Measurements from ENCODE around the gene L2HGDH.
"Not testable (repeated sequence)": the region's sequence is repeated elsewhere in the genome, so short reads cannot be mapped to it uniquely, and the experiment has no call there.

The L2HGDH gene

GRCh38 chr14:50311972-50312733 lies at the start of gene L2HGDH, which contains the start of gene DMAC2L:
Gene L2HGDH (minus strand): TSS chr14:50312229. CDS start chr14:50312150, 79 bp downstream.
Gene DMAC2L (plus strand): TSS chr14:50312324. CDS start chr14:50321488, 9,164 bp downstream.
- DNase-seq = peak; percentile 93

DNA sequence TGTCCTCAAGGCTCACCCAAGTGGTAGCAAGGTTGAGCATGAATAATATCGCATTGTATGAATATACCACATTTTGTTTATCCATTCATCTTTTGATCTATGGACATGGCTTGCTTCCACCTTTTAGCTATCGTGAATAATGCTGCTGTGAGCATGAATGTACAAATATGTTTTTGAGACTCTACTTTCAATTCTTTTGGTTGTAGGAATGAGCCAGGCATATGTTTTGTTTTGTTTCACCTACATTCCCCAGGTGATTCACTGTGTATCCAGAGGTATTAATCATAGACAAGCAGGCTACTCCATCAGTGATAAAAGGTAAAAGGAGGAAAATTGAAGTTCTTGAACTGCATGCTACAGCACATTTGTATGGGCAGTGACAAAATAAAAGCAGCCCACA lies 48.8 kb upstream of the L2HGDH start:
- no peak for DNase-seq

- no peak for DNase-seq
Observed at GRCh38 chr14:50360093-50360492, 48.1 kb upstream of the L2HGDH start.

- no peak for DNase-seq
Observed at GRCh38 chr14:50359631-50360030, 47.6 kb upstream of the L2HGDH start.

DNA sequence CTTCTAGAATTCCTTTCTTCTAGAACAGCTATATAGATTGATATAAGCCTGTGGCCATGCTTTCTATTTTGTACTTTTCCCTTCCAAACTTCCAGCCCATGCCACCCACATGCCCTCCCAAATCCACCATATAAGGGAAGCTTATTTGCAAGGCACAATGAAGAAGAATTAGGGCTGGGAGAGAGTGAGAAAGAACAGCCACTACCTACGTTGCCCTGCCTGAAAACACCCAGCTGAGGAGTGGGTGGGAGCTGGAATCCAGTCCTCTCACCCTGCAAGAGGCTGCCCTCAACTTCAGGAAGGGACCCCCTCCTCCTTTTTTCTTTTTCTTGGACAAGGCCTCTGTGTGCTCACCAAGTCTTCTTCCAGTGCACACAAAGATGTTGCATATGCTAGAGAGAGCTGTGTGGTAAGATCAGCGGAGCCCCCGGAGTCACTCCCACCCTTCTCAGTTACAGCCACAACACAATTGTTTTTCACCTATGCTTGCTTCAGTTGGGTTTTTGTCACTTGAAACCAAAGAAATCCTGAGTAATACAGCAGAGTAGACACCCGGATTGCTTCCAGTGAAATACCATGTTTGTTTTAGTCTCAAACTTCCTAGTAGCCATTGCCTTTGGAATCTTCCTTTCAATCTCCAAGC lies 45.8 kb upstream of the L2HGDH start:
- DNase-seq = no peak

GRCh38 chr14:50357124-50357523 lies 45.1 kb upstream of the L2HGDH start:
- no peak for DNase-seq

GRCh38 chr14:50356283-50356682 lies 44.3 kb upstream of the L2HGDH start:
- DNase-seq = not testable (repeated sequence)

DNA sequence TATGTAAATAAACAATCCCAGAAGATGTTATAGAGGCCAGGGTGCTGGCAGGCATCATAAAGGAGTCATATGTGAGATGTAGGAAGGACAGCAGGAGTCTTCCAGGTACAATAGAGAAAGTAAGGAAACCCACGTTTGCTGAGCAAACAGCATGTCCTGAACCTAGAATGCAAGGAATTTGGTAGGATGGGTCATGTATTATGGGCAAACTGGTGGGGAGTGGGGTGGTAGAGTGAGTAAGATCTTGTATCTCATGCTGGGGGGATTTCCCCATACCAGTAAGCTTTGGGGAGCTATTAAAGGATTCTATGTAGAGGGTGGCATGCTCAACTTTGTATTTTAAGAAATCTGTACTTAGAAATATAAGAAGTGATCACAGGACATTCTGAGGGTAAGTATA lies 43.7 kb upstream of the L2HGDH start:
- DNase-seq = no peak

DNA sequence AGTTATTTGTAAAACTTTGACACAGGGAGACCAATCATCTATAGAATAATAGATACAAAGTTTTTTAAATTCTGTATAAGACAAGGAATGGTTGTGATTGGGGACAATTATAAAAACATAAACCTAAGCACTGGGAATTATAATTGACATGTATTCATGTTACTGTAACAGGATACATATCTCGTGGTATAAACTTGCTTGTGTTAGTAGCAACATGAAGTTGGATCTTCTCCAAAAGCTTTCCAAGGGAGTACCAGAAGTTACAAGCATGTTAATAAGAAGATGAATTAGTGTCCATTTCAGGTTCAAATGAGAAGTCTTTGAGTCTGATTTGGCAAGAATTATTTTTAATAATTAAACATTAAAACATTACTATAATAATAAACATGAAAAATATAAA lies 42.5 kb upstream of the L2HGDH start:
- no peak for DNase-seq

DNA sequence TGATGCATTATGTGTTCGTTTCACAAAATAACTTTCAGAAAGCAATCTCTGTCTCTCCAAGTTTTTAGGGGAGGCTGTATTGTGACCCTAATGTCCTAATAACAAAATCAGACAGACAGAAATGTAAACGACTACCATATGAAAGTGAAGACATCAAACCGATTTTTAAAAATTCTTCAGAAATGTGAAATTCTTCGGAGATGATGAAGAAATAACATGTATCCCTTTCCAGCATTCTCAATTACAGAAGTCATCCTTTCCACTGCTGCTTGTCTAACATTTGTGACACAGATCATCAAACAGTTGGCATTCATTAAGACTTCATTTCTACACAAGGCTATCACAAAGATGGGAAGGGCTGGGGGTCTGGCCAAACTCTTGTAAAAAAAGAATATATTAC lies 41.1 kb upstream of the L2HGDH start:
- DNase-seq = no peak

- no peak for DNase-seq
Observed at GRCh38 chr14:50352584-50352983, 40.6 kb upstream of the L2HGDH start.

DNA sequence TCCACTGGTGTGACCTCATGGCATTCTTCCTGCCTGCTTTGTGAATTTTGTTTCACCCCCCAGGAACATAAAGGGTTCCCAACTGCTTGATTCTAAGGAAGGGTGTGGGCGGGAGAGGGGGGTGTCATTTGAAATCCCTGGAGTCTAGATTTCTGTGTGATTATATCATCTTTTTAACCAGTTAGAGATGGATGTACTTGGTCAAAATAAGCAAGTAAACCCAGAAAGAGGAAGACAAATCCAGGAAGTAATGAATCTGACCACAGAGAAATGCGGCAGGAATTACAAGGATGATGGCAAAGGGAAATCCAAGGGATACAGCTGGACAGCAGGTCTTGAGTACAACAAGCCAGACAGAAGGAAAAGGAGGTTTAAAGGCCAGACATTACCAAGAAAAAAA lies 38.9 kb upstream of the L2HGDH start:
- no peak for DNase-seq

DNA sequence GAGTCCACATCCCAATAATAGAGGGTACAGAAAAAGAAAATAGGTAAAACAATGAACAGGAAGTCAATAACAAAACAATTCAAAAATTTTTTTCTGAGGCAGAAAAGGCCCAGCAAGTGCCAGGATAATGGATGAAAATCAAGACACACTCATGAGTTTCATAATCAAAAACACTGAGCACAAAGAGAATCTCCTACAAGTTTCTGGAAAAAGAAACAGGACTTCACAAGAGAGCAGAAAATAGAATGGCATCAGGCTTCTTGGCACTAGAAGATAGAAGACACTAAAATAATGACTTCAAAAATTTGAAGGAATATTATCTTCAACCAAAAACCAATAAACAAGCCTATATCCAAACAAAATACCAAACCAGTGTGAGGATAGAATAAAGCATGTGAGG lies 36.9 kb upstream of the L2HGDH start:
- DNase-seq = no peak

GRCh38 chr14:50347521-50347920 lies 35.5 kb upstream of the L2HGDH start:
- DNase-seq = no peak

GRCh38 chr14:50345846-50346422 lies 33.9 kb upstream of the L2HGDH start:
- DNase-seq = no peak

- no peak for DNase-seq
Observed at GRCh38 chr14:50344876-50345563, 33.0 kb upstream of the L2HGDH start.

DNA sequence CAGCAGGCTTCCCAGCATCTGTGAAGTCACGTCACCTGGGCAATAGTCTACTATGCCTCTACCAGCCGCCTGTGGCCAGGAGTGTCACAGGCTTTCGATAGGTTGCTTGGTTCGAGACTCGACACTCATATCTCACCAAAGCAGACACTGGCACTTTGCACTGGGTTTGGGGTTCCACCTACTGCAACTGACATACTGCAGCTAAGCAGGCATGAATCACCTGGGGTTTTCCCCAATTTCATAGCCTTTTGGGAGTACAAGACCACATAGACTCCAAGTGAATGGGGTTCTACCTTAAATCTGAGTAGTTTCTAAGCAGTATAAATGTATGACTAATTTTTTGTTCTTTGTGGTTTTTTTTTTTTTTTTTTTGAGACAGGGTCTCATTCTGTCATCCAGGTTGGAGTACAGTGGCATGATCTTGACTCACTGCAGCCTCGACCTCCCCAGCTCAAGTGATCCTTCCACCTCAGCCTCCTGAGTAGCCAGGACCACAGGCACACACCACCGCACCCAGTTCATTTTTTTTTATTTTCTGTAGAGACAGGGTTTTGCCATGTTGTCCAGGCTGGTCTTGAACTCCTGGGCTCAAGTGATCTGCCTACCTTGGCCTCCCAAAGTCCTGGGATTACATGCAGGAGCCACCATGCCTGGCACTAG lies 32.2 kb upstream of the L2HGDH start:
- peak; percentile 79 for DNase-seq

- no peak for DNase-seq
Observed at GRCh38 chr14:50343434-50343833, 31.4 kb upstream of the L2HGDH start.

DNA sequence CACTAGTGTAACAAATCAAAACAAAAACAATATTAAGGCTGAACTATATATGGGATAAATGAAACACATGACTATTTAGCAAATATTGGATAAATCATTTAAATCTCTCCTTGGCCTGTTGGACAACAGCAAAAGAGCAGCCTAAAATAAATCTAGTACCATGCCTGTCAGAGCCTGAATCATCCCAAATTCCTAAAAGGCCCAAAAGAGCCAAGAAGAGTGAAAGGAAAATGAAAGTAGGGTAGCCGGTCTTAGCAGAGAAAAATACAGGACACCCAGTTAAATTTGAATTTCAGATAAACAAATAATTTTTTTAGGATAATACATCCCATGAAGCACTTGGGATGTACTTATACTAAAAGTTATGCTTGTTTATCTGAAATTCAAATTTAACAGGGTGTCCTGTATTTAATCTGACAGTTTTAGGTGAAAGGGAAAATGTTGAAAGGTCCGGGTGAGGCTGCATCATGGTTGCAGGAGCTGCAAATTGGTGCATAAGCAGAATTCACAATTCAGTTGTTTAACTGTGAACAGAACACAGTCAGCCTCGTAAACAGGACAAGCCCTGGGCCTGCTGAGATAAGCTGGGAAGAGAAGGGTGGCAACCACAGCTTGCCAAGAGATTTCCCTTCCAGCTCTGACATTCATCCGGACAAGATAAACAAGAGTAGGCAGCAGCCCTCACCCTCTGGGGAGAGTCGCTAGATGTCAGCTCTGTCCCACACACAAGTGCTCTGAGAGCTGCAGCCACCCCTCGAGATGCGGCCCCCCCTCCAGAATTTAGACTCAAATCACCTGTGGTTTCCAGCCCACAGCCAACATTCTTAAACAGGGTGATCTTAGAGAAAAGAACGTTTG lies 30.4 kb upstream of the L2HGDH start:
- DNase-seq = no peak

DNA sequence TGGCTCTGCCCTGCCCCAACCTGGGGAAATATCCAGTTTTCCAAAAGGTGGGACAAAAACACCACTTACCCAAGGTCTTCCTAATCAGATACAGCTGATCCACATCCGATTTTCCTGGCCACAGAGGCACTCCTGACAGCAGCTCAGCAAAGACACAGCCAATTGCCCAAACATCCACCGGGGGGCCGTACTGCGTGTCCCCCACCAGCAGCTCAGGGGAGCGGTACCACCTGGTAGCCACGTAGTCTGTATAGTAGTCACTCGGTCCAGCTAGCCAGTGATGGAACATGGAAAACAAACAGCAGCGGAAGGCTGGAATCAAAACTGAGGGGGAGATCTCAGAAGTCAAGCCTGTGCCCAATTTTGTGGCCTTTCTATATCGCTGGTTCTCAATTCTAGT lies 28.9 kb upstream of the L2HGDH start:
- no peak for DNase-seq

- DNase-seq = no peak
Observed at GRCh38 chr14:50340045-50340444, 28.0 kb upstream of the L2HGDH start.
